DMS79 treated with DMSO at 0.1 percent for 48 hours (cell line): ENCODE results near the gene TMA7.
"Not testable (repeated sequence)": the region's sequence is repeated elsewhere in the genome, so short reads cannot be mapped to it uniquely, and the experiment has no call there.

ENCODE experiments used
- DNase-seq: peaks from one replicate; lab custom pipeline; 2025; lab: John Stamatoyannopoulos, UW

Gene TMA7

GRCh38 chr3:48468329-48468731 is 28.3 kb downstream of the TMA7 start:
- no peak for DNase-seq

- DNase-seq = no peak
Measured at GRCh38 chr3:48469046-48469915, 29.2 kb downstream of the TMA7 start.

- no peak for DNase-seq
Measured at GRCh38 chr3:48470286-48470685, 30.2 kb downstream of the TMA7 start.

- no peak for DNase-seq
Measured at GRCh38 chr3:48472673-48472922, 32.5 kb downstream of the TMA7 start.

GRCh38 chr3:48472923-48473616 is 33.0 kb downstream of the TMA7 start:
- peak; percentile 56 for DNase-seq

- DNase-seq = no peak
Measured at GRCh38 chr3:48473617-48473952, 33.5 kb downstream of the TMA7 start.

GRCh38 chr3:48474031-48474430 is 34.0 kb downstream of the TMA7 start:
- DNase-seq = not testable (repeated sequence)

GRCh38 chr3:48474619-48475018 is 34.6 kb downstream of the TMA7 start:
- DNase-seq = no peak

- DNase-seq = no peak
Measured at GRCh38 chr3:48475188-48475587, 35.1 kb downstream of the TMA7 start.

- no peak for DNase-seq
Measured at GRCh38 chr3:48476426-48477053, 36.5 kb downstream of the TMA7 start.

- DNase-seq = no peak
Measured at GRCh38 chr3:48477959-48478520, 38.0 kb downstream of the TMA7 start.

GRCh38 chr3:48478626-48479555 is 38.8 kb downstream of the TMA7 start:
- DNase-seq = no peak

GRCh38 chr3:48480891-48481290 is 40.8 kb downstream of the TMA7 start:
- not testable (repeated sequence) for DNase-seq

- not testable (repeated sequence) for DNase-seq
Measured at GRCh38 chr3:48482822-48483221, 42.8 kb downstream of the TMA7 start.

- DNase-seq = no peak
Measured at GRCh38 chr3:48486952-48487351, 46.9 kb downstream of the TMA7 start.

- DNase-seq = no peak
Measured at GRCh38 chr3:48492461-48493202, 52.6 kb downstream of the TMA7 start.

GRCh38 chr3:48493203-48493501 is 53.1 kb downstream of the TMA7 start:
- DNase-seq = no peak
